Keratinocyte (primary cell): Measurements from ENCODE around the gene ZBTB46. TPM values are rescaled to one million over a fixed set of nuclear protein-coding genes. Genes with fewer than 3 reads are reported as not detected.

Source experiments
- DNase-seq: peaks from one replicate; pipeline ENCODE4 v3.0.0-alpha.2; 2011; ENCODE audit warnings: low read depth, missing footprints, low spot score
- FAIRE-seq: peaks from 2 replicates; lab custom pipeline; 2011; peaks lifted over from hg19 to GRCh38; lab: Jason Lieb, UNC
- H2AFZ ChIP-seq: 2 replicates; pipeline ENCODE4 v1.6.0; 2012; ENCODE audit warnings: low read length, control low read depth, inconsistent platforms; ENCODE audit not compliant: control insufficient read depth
- H3K27ac ChIP-seq: 2 replicates; pipeline ENCODE4 v1.5.1; 2011; ENCODE audit warnings: low read length; ENCODE audit not compliant: control insufficient read depth, insufficient read depth
- H3K27me3 ChIP-seq: 3 replicates; pipeline ENCODE4 v1.6.0; 2011; ENCODE audit warnings: low read length; ENCODE audit not compliant: control insufficient read depth, insufficient read depth; ENCODE audit errors: extremely low read depth
- H3K36me3 ChIP-seq, 2 experiments: 2 replicates in 1 of 2; 3 replicates in 1 of 2; pipeline ENCODE4 v1.5.1; 2011; ENCODE audit warnings: low read length in 2 of 2, mild to moderate bottlenecking in 1 of 2; ENCODE audit not compliant: control insufficient read depth in 2 of 2, insufficient read depth in 2 of 2; ENCODE audit errors: extremely low read depth in 1 of 2
- H3K4me1 ChIP-seq: 3 replicates; pipeline ENCODE4 v1.5.1; 2011; ENCODE audit warnings: low read length; ENCODE audit not compliant: control insufficient read depth, insufficient read depth; ENCODE audit errors: extremely low read depth
- H3K4me2 ChIP-seq: 3 replicates; pipeline ENCODE4 v1.6.0; 2011; ENCODE audit warnings: low read depth, low read length; ENCODE audit not compliant: control insufficient read depth, insufficient read depth; ENCODE audit errors: extremely low read depth
- H3K4me3 ChIP-seq, 3 experiments: fragments of 200-600 bp in 1 of 3; sonication (generic) in 1 of 3; 2 replicates in 2 of 3; 3 replicates in 1 of 3; pipeline ENCODE4 v1.5.1; 2011 to 2016; ENCODE audit warnings: low read length in 3 of 3, mild to moderate bottlenecking in 3 of 3, control low read depth in 2 of 3, inconsistent platforms in 1 of 3, low read depth in 1 of 3, mixed read lengths in 1 of 3, mixed run types in 1 of 3, moderate library complexity in 1 of 3; ENCODE audit not compliant: control insufficient read depth in 2 of 3, insufficient read depth in 2 of 3; ENCODE audit errors: extremely low read depth in 1 of 3
- H3K79me2 ChIP-seq: 2 replicates; pipeline ENCODE4 v1.6.0; 2012; ENCODE audit warnings: low read length; ENCODE audit not compliant: control insufficient read depth, insufficient read depth
- H3K9ac ChIP-seq: 3 replicates; pipeline ENCODE4 v1.6.0; 2011; ENCODE audit warnings: low read length; ENCODE audit not compliant: control insufficient read depth, insufficient read depth; ENCODE audit errors: extremely low read depth
- H3K9me1 ChIP-seq: 3 replicates; pipeline ENCODE4 v1.6.0; 2011; ENCODE audit warnings: low read length; ENCODE audit not compliant: control insufficient read depth, insufficient read depth; ENCODE audit errors: extremely low read depth
- H3K9me3 ChIP-seq: 2 replicates; pipeline ENCODE4 v1.5.1; 2012; ENCODE audit warnings: low read depth, low read length; ENCODE audit not compliant: control insufficient read depth
- H4K20me1 ChIP-seq: 3 replicates; pipeline ENCODE4 v1.6.0; 2011; ENCODE audit warnings: low read length; ENCODE audit not compliant: control insufficient read depth, insufficient read depth; ENCODE audit errors: extremely low read depth
- CTCF ChIP-seq, 3 experiments: IDR thresholded peaks in 1 of 3; conservative IDR thresholded peaks in 1 of 3; optimal IDR thresholded peaks in 1 of 3; 2 replicates in 2 of 3; 3 replicates in 1 of 3; pipeline versions ENCODE3 to v1.5.1; 2011; ENCODE audit warnings: low read length in 3 of 3, mild to moderate bottlenecking in 3 of 3, moderate library complexity in 2 of 3, control low read depth in 1 of 3, inconsistent platforms in 1 of 3; ENCODE audit not compliant: insufficient read depth in 2 of 3; ENCODE audit errors: extremely low read depth in 1 of 3
- EZH2 ChIP-seq: IDR thresholded peaks from one replicate; pipeline ENCODE4 v1.6.1; 2012; ENCODE audit warnings: inconsistent platforms, mild to moderate bottlenecking, low read length, moderate library complexity
- dilution Hi-C: fragments of 300-500 bp; cut with MboI; formaldehyde crosslinking; loops from one replicate; pipeline ENCODE4 v1.7.0; 2020; ENCODE audit warnings: low sequenced_read_pairs; ENCODE audit not compliant: extremely low pct_ligation_motif_present
- polyA plus RNA-seq, 5 experiments: library from polyadenylated mRNA; depleted of rRNA in 3 of 5; stranded (reverse) in 3 of 5; stranded (forward) in 1 of 5; unstranded in 1 of 5; fragments of >200 nt; gene quantifications; 1 replicate in 1 of 5; 2 replicates in 3 of 5; 3 replicates in 1 of 5; pipeline versions ENCODE4 v1.2.1 to v1.2.3, GENCODE V29; 2011 to 2012; ENCODE audit warnings: missing spikeins in 2 of 5, low read depth in 1 of 5, low replicate concordance in 1 of 5

Gene ZBTB46
- polyA plus RNA-seq, 1 donor (not counting 4 experiments of a cell fraction or from before 2014, with no cell fraction given): 0.12 TPM

- Histone ChIP-seq H3K9ac (peak overlapping the region; percentile 72), H4K20me1 (no peaks in the 10 kb centered on the region), H3K9me1 (no peaks in the 10 kb centered on the region), H2AFZ (no peak overlapping the region), H3K4me1 (peaks cover 45% of the 10 kb centered on the region), H3K79me2 (peaks cover 16% of the 10 kb centered on the region), H3K4me3 (peak overlapping the region; percentile 55 to 92 (median 79)), H3K4me2 (peak overlapping the region; percentile 99), H3K27ac (peak overlapping the region; percentile 84), H3K9me3 (no peaks in the 10 kb centered on the region), H3K27me3 (no peaks in the 10 kb centered on the region), H3K36me3 (peaks cover 2 to 8% of the 10 kb centered on the region in 2 experiments)
- DNase-seq (no peak), FAIRE-seq (no peak)
- dilution Hi-C loops: no loop called here
- TF ChIP-seq CTCF (optimal IDR thresholded peaks at IDR 0.05 in 1 of 3, IDR thresholded peaks at IDR 0.05 in 1 of 3, conservative IDR thresholded peaks at IDR 0.05 in 1 of 3; ENCODE audit: extremely low read depth in 1 of 3, insufficient read depth in 2 of 3, low read length in 3 of 3) (no peak), EZH2 (no peak)
Observed at GRCh38 chr20:63697868-63698545, 133.1 kb downstream of the ZBTB46 start.

- H2AFZ ChIP-seq: no peak overlapping the region
- peaks cover 1 to 8% of the 10 kb centered on the region in 2 experiments for H3K36me3 ChIP-seq
- H4K20me1 ChIP-seq: no peaks in the 10 kb centered on the region
- peaks cover 45% of the 10 kb centered on the region for H3K4me1 ChIP-seq
- H3K27ac ChIP-seq: peak overlapping the region; percentile 84
- no peaks in the 10 kb centered on the region for H3K27me3 ChIP-seq
- FAIRE-seq (no peak), DNase-seq (no peak)
- dilution Hi-C loops: no loop called here
- peak overlapping the region; percentile 55 to 92 (median 79) for H3K4me3 ChIP-seq
- no peaks in the 10 kb centered on the region for H3K9me3 ChIP-seq
- H3K4me2 ChIP-seq: peak overlapping the region; percentile 99
- TF ChIP-seq CTCF (optimal IDR thresholded peaks at IDR 0.05 in 1 of 3, IDR thresholded peaks at IDR 0.05 in 1 of 3, conservative IDR thresholded peaks at IDR 0.05 in 1 of 3; ENCODE audit: extremely low read depth in 1 of 3, insufficient read depth in 2 of 3, low read length in 3 of 3) (no peak), EZH2 (no peak)
- H3K9me1 ChIP-seq: no peaks in the 10 kb centered on the region
- H3K9ac ChIP-seq: peak overlapping the region; percentile 72
- H3K79me2 ChIP-seq: peaks cover 16% of the 10 kb centered on the region
Observed at GRCh38 chr20:63697357-63697867, 133.7 kb downstream of the ZBTB46 start.
